Glutamatergic neuron (in vitro differentiated cells): ENCODE measurements around the gene RASGRF1. TPM values are rescaled to one million over a fixed set of nuclear protein-coding genes. Genes with fewer than 3 reads are reported as not detected.

ENCODE experiments used
- DNase-seq: peaks from one replicate; pipeline ENCODE4 v3.0.0; 2022
- H3K27ac Mint-ChIP-seq: one replicate; pipeline ENCODE4 v1.8.0; 2020; ENCODE audit warnings: mild to moderate bottlenecking, mixed read lengths, inconsistent platforms; ENCODE audit not compliant: unreplicated experiment
- H3K27me3 Mint-ChIP-seq: one replicate; pipeline ENCODE4 v1.8.0; 2020; ENCODE audit warnings: mild to moderate bottlenecking, moderate library complexity, mixed read lengths, inconsistent platforms; ENCODE audit not compliant: unreplicated experiment
- H3K36me3 Mint-ChIP-seq: one replicate; pipeline ENCODE4 v1.8.0; 2020; ENCODE audit warnings: mild to moderate bottlenecking, mixed read lengths, inconsistent platforms; ENCODE audit not compliant: unreplicated experiment
- H3K4me1 Mint-ChIP-seq: one replicate; pipeline ENCODE4 v1.8.0; 2020; ENCODE audit warnings: mild to moderate bottlenecking, low read depth, mixed read lengths, inconsistent platforms; ENCODE audit not compliant: unreplicated experiment
- H3K4me3 Mint-ChIP-seq: one replicate; pipeline ENCODE4 v1.8.0; 2020; ENCODE audit warnings: mild to moderate bottlenecking, mixed read lengths, inconsistent platforms; ENCODE audit not compliant: unreplicated experiment
- H3K9me3 Mint-ChIP-seq: one replicate; pipeline ENCODE4 v1.8.0; 2020; ENCODE audit warnings: mild to moderate bottlenecking, moderate library complexity, mixed read lengths, inconsistent platforms; ENCODE audit not compliant: unreplicated experiment
- CTCF ChIP-seq: fragments of 200-600 bp; sonication (generic); IDR thresholded peaks from one replicate; pipeline ENCODE4 v1.5.0; 2021; ENCODE audit not compliant: partially characterized antibody, unreplicated experiment
- total RNA-seq: library from RNA; stranded (reverse); fragmentation: NEBNext Ultra II Directional; extraction: Animal tissue kit (Norgen Biotek cat#: 25700); gene quantifications from one replicate; pipeline ENCODE4 v1.2.1, GENCODE V29; 2021; ENCODE audit not compliant: unreplicated experiment

Gene RASGRF1
- total RNA-seq, 1 donor from 2014 or later, result 0.32 TPM

- Mint-ChIP-seq H3K36me3 (no peaks in the 10 kb centered on the region), H3K27me3 (peaks cover 5% of the 10 kb centered on the region), H3K9me3 (peaks cover 5% of the 10 kb centered on the region), H3K27ac (no peak overlapping the region), H3K4me3 (no peak overlapping the region), H3K4me1 (no peaks in the 10 kb centered on the region)
- DNase-seq, result no peak
- TF ChIP-seq CTCF, result no peak
These were observed 131.2 kb downstream of the RASGRF1 start for GRCh38 chr15:78959360-78959759.

GRCh38 chr15:78957416-78958093 lies 133.0 kb downstream of the RASGRF1 start:
- Mint-ChIP-seq H3K4me3 (no peak overlapping the region), H3K4me1 (no peaks in the 10 kb centered on the region), H3K36me3 (no peaks in the 10 kb centered on the region), H3K27me3 (peaks cover 3% of the 10 kb centered on the region), H3K9me3 (peaks cover 5% of the 10 kb centered on the region), H3K27ac (no peak overlapping the region)
- TF ChIP-seq CTCF, result no peak
- no peak for DNase-seq

GRCh38 chr15:78956937-78957336 lies 133.6 kb downstream of the RASGRF1 start:
- no peak for DNase-seq
- Mint-ChIP-seq H3K36me3 (no peaks in the 10 kb centered on the region), H3K27me3 (peaks cover 3% of the 10 kb centered on the region), H3K27ac (no peak overlapping the region), H3K4me3 (no peak overlapping the region), H3K9me3 (peaks cover 5% of the 10 kb centered on the region), H3K4me1 (no peaks in the 10 kb centered on the region)
- no peak for TF ChIP-seq CTCF

GRCh38 chr15:78955355-78955754 lies 135.2 kb downstream of the RASGRF1 start:
- no peaks in the 10 kb centered on the region for H3K4me1 Mint-ChIP-seq
- H3K4me3 Mint-ChIP-seq, result no peak overlapping the region
- no peaks in the 10 kb centered on the region for H3K36me3 Mint-ChIP-seq
- peaks cover 5% of the 10 kb centered on the region for H3K27me3 Mint-ChIP-seq
- H3K27ac Mint-ChIP-seq, result no peak overlapping the region
- DNase-seq, result no peak
- peaks cover 5% of the 10 kb centered on the region for H3K9me3 Mint-ChIP-seq
- no peak for TF ChIP-seq CTCF

- H3K4me3 Mint-ChIP-seq, result no peak overlapping the region
- H3K36me3 Mint-ChIP-seq, result no peaks in the 10 kb centered on the region
- no peak for TF ChIP-seq CTCF
- H3K9me3 Mint-ChIP-seq, result peaks cover 5% of the 10 kb centered on the region
- no peak overlapping the region for H3K27ac Mint-ChIP-seq
- H3K4me1 Mint-ChIP-seq, result no peaks in the 10 kb centered on the region
- DNase-seq, result no peak
- peaks cover 6% of the 10 kb centered on the region for H3K27me3 Mint-ChIP-seq
These were observed 138.7 kb downstream of the RASGRF1 start for GRCh38 chr15:78951841-78952238.
